Measurements from ENCODE around the gene MYZAP. TPM values are rescaled to one million over a fixed set of nuclear protein-coding genes. Genes with fewer than 3 reads are reported as not detected.

The MYZAP gene
- total and polyA plus RNA-seq, 2 of the 8 experiments (the other 6 are each of a cell fraction or from before 2014, with no cell fraction given) = 0.41 to 0.65 TPM

DNA sequence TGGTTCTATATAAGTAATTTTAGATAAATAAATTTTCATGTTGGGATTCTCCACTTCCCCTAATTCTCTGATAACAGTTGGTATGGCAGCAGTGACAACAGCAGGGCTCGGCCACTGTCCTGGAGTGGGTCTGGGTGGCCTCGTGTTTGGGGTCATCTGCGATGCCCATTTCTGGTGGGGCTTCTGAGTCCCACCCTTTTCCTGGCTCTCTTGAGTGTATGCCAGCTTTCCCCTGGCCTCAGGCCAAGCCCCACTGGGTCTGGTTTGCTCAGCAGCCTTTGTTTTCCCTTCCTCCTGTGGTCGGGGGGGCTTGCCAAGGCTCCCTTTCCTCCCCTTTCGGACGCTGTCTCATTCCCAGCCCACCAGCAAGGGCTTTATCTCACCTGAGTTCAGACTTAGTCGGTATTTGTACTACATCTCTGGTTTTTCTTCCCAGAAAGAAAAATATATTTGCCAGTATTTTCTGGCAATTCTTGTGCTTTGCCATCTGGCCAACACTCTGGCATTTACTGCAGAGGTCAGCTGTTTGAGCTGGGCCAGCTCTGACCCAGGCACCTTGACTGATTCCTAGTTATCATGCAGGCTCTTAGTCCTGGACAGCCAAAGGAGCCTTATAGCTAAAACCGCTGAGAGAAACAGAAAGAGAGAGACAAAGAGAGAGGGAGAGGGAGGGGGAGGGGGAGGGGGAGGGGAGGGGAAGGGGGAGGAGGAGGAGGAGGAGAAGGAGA lies 35.2 kb downstream of the MYZAP start:
- Histone ChIP-seq H2AFZ (ENCODE audit: low read length) (no peak overlapping the region), H2AK5ac (ENCODE audit: low read depth, low read length) (no peak overlapping the region), H3K9ac (replicated peaks in 1 of 4; ENCODE audit: extremely low read depth in 1 of 4, low read depth in 3 of 4, low read length in 3 of 4) (no peak overlapping the region), H3K14ac (ENCODE audit: insufficient read length) (no peak overlapping the region), H3K9me3 (ENCODE audit: insufficient read depth in 2 of 2, low read depth in 1 of 2, low read length in 1 of 2) (no peaks in the 10 kb centered on the region), H3K27me3 (replicated peaks in 1 of 4; ENCODE audit: control insufficient read depth in 3 of 4, extremely low read depth in 1 of 4, insufficient read depth in 3 of 4, low read length in 3 of 4) (no peaks in the 10 kb centered on the region), H2BK15ac (ENCODE audit: low read length) (no peak overlapping the region), H4K20me1 (replicated peaks in 1 of 2; ENCODE audit: control insufficient read depth in 1 of 2, insufficient read depth in 2 of 2, low read length in 2 of 2) (no peaks in the 10 kb centered on the region), H3K79me1 (ENCODE audit: low read depth, low read length) (no peaks in the 10 kb centered on the region), H3K4me1 (replicated peaks in 1 of 4; ENCODE audit: control insufficient read depth in 3 of 4, insufficient read depth in 4 of 4, low read length in 3 of 4) (0 out of 7 replicates have a peak, but pooled peaks cover 0 to 3% (median 0%) of the 10 kb centered on the region in 4 experiments), H3K4me2 (ENCODE audit: insufficient read depth in 1 of 2, low read depth in 2 of 2, low read length in 2 of 2) (no peak overlapping the region), H3K4ac (replicated peaks; ENCODE audit: insufficient read length, low read depth, low read length) (no peak overlapping the region), H2BK5ac (ENCODE audit: low read depth, low read length) (no peak overlapping the region), H3K23me2 (ENCODE audit: low read depth, low read length) (no peaks in the 10 kb centered on the region), H3K18ac (ENCODE audit: extremely low read depth, low read length) (no peak overlapping the region), H4K8ac (ENCODE audit: extremely low read depth, insufficient read depth, low read length) (no peak overlapping the region; the same call in 1 of the 2 replicates), H3K79me2 (ENCODE audit: control insufficient read depth in 1 of 2, insufficient read depth in 2 of 2, low read length in 2 of 2) (no peaks in the 10 kb centered on the region), H4K91ac (replicated peaks; ENCODE audit: insufficient read length, low read length) (no peak overlapping the region), H3K36me3 (ENCODE audit: control insufficient read depth in 2 of 4, insufficient read depth in 4 of 4, low read length in 3 of 4) (no peaks in the 10 kb centered on the region), H2BK20ac (ENCODE audit: low read length) (no peak overlapping the region), H3K23ac (ENCODE audit: insufficient read length) (no peak overlapping the region), H2BK120ac (replicated peaks; ENCODE audit: low read depth, low read length) (no peak overlapping the region), H3K56ac (replicated peaks; ENCODE audit: insufficient read length, low read depth, low read length) (no peak overlapping the region), H2BK12ac (ENCODE audit: low read depth, low read length) (no peak overlapping the region), H3K4me3 (ENCODE audit: extremely low read depth in 1 of 4, insufficient read depth in 2 of 4, low read depth in 3 of 4, low read length in 4 of 4) (no peak overlapping the region), H4K5ac (ENCODE audit: insufficient read length, low read depth, low read length) (no peak overlapping the region), H3K27ac (ENCODE audit: low read depth, low read length) (no peak overlapping the region)
- CTCF ChIA-PET (ENCODE audit: partially characterized antibody) = interaction anchor here (0.9 to 5.6 kb wide), 9 partner anchors 7 to 286 kb away, joined by 3 to 32 read pairs (median 4); no protein-coding TSS in a partner anchor
- no peak for DNase-seq (ENCODE audit: low read depth in 1 of 2, low spot score in 2 of 2)
- FAIRE-seq = no peak
- POLR2A ChIA-PET (ENCODE audit: partially characterized antibody) = no interaction called here
- WGBS, 2 experiments (ENCODE audit: extremely low coverage in 1 of 2, insufficient coverage in 1 of 2, insufficient read length in 1 of 2, insufficient replicate concordance in 2 of 2, low coverage in 1 of 2, low lambda C conversion rate in 2 of 2, missing lambda C conversion rate in 1 of 2) = 68% methylated on average over 8 of the region's 8 CpGs; no CpG with 5 or more reads in 1 of the 2 experiments
- TF ChIP-seq EGR1 (IDR thresholded peaks at IDR 0.05; ENCODE audit: borderline replicate concordance, low read depth, low read length) (no peak), MAFK (IDR thresholded peaks at IDR 0.05; ENCODE audit: low read depth, low read length) (no peak), FOSL1 (IDR thresholded peaks at IDR 0.05; ENCODE audit: insufficient read depth, low read depth, low read length) (no peak), TAF7 (optimal IDR thresholded peaks at IDR 0.05; ENCODE audit: borderline replicate concordance, low read depth, low read length) (no peak), CHD1 (IDR thresholded peaks at IDR 0.05; ENCODE audit: low read depth, low read length) (no peak), RNF2 (IDR thresholded peaks at IDR 0.05; ENCODE audit: borderline replicate concordance, low read depth, low read length, missing control alignments, poor library complexity, severe bottlenecking) (no peak), POLR2AphosphoS5 (IDR thresholded peaks at IDR 0.05; ENCODE audit: low read depth, low read length) (no peak), TEAD4 (IDR thresholded peaks at IDR 0.05; ENCODE audit: low read depth, low read length) (no peak), CTBP2 (IDR thresholded peaks at IDR 0.05; ENCODE audit: borderline replicate concordance, insufficient read depth, insufficient read length, low read length) (no peak), SIRT6 (IDR thresholded peaks at IDR 0.05; ENCODE audit: low read length) (no peak)
- TF ChIP-seq, protein P1, sequence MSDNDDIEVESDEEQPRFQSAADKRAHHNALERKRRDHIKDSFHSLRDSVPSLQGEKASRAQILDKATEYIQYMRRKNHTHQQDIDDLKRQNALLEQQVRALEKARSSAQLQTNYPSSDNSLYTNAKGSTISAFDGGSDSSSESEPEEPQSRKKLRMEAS (IDR thresholded peaks at IDR 0.05) = no peak
- TF ChIP-seq, protein P2, sequence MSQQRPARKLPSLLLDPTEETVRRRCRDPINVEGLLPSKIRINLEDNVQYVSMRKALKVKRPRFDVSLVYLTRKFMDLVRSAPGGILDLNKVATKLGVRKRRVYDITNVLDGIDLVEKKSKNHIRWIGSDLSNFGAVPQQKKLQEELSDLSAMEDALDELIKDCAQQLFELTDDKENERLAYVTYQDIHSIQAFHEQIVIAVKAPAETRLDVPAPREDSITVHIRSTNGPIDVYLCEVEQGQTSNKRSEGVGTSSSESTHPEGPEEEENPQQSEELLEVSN (IDR thresholded peaks at IDR 0.05) = no peak

Measured in H1 (cell line).